Measurements from ENCODE around the gene ITLN2. TPM values are rescaled to one million over a fixed set of nuclear protein-coding genes. Genes with fewer than 3 reads are reported as not detected.

Gene ITLN2
- 4.7 and 5.6 TPM in 2 replicates for total RNA-seq (2021; fragmentation: NEBNext Ultra II Directional; extraction: Animal tissue kit (Norgen Biotek cat#: 25700))
- 6.3 and 6.8 TPM in 2 replicates for polyA plus RNA-seq (2011; rRNA removed)
- 9.1 TPM for polyA plus RNA-seq (2011; cell fraction: cytosol; rRNA removed)
- polyA plus RNA-seq (2011; cell fraction: nucleus; rRNA removed), result 8.5 TPM
- 4.6 to 6.4 TPM (median 5.9 TPM) in 4 replicates for polyA plus RNA-seq (2012, experiment 1 of 2)
- 3.2 TPM for polyA plus RNA-seq (2012, experiment 2 of 2)
- polyA plus RNA-seq (2013, experiment 1 of 2), result 4.9 TPM
- polyA plus RNA-seq (2013, experiment 2 of 2), result 5.5 TPM
- 7.3 and 9.4 TPM in 2 replicates for polyA minus RNA-seq (2011; rRNA and poly(A)+ RNA removed)
- 2.7 TPM for polyA minus RNA-seq (2011; cell fraction: cytosol; rRNA and poly(A)+ RNA removed)
- 5.1 TPM for polyA minus RNA-seq (2011; cell fraction: nucleus; rRNA and poly(A)+ RNA removed)
- long read RNA-seq, experiment 1, partial matches to known transcripts, result 2 of 4 reads
- long read RNA-seq, experiment 1, other reads (novel, unspliced or antisense), result 0 of 4 reads
- long read RNA-seq, experiment 2, partial matches to known transcripts, result 0 of 4 reads
- long read RNA-seq, experiment 2, other reads (novel, unspliced or antisense), result 0 of 4 reads

GRCh38 chr1:160954158-160955104, at the start of gene ITLN2:
TSS of gene ITLN2 (minus strand) at chr1:160954809. CDS start at chr1:160954741, 68 bp downstream.
- peaks cover 0 to 9% (median 3%) of the 10 kb centered on the region in 4 experiments; a peak in 6 of 7 replicates for H3K4me1 ChIP-seq (replicated peaks in 1 of 4; ENCODE audit: control insufficient read depth in 3 of 4, insufficient read depth in 4 of 4, low read length in 3 of 4)
- no peak within 1 kb of the TSS for H3K23ac ChIP-seq (ENCODE audit: insufficient read length)
- H4K8ac ChIP-seq (ENCODE audit: extremely low read depth, insufficient read depth, low read length), result peak within 1 kb of the TSS; percentile 81; the same call in 1 of the 2 replicates
- no peak within 1 kb of the TSS for H3K56ac ChIP-seq (replicated peaks; ENCODE audit: insufficient read length, low read depth, low read length)
- peak within 1 kb of the TSS; percentile 70 for H2BK120ac ChIP-seq (replicated peaks; ENCODE audit: low read depth, low read length)
- peak within 1 kb of the TSS; percentile 89 for H3K18ac ChIP-seq (ENCODE audit: extremely low read depth, low read length)
- H4K91ac ChIP-seq (replicated peaks; ENCODE audit: insufficient read length, low read length), result peak within 1 kb of the TSS; percentile 48
- H3K23me2 ChIP-seq (ENCODE audit: low read depth, low read length), result no peaks in the 10 kb centered on the region
- peak within 1 kb of the TSS; percentile 94; the same call in 1 of the 2 replicates for H2BK12ac ChIP-seq (ENCODE audit: low read depth, low read length)
- peak in 1 of 2 experiments; percentile 71 for DNase-seq (ENCODE audit: low read depth in 1 of 2, low spot score in 2 of 2)
- no peak within 1 kb of the TSS for H3K9ac ChIP-seq (replicated peaks in 1 of 4; ENCODE audit: extremely low read depth in 1 of 4, low read depth in 3 of 4, low read length in 3 of 4)
- H3K27ac ChIP-seq (ENCODE audit: low read depth, low read length), result peak within 1 kb of the TSS; percentile 17; the same call in 1 of the 2 replicates
- H3K36me3 ChIP-seq (ENCODE audit: control insufficient read depth in 2 of 4, insufficient read depth in 4 of 4, low read length in 3 of 4), result no peaks in the 10 kb centered on the region
- FAIRE-seq, result peak; percentile 88
- peak within 1 kb of the TSS; percentile 88 for H2BK15ac ChIP-seq (ENCODE audit: low read length)
- peak within 1 kb of the TSS; percentile 45 for H4K5ac ChIP-seq (ENCODE audit: insufficient read length, low read depth, low read length)
- POLR2A ChIA-PET (ENCODE audit: partially characterized antibody), result interaction anchor here (0.6 to 1.5 kb wide), 11 partner anchors 11 to 199 kb away, joined by 3 to 5 read pairs (median 3); partner anchors contain the start of gene UFC1
- H3K14ac ChIP-seq (ENCODE audit: insufficient read length), result no peak within 1 kb of the TSS
- H3K79me1 ChIP-seq (ENCODE audit: low read depth, low read length), result no peaks in the 10 kb centered on the region
- no peaks in the 10 kb centered on the region for H3K27me3 ChIP-seq (replicated peaks in 1 of 4; ENCODE audit: control insufficient read depth in 3 of 4, extremely low read depth in 1 of 4, insufficient read depth in 3 of 4, low read length in 3 of 4)
- H3K9me3 ChIP-seq (ENCODE audit: insufficient read depth in 2 of 2, low read depth in 1 of 2, low read length in 1 of 2), result no peaks in the 10 kb centered on the region
- no peaks in the 10 kb centered on the region for H3K79me2 ChIP-seq (ENCODE audit: control insufficient read depth in 1 of 2, insufficient read depth in 2 of 2, low read length in 2 of 2)
- H3K4me2 ChIP-seq (ENCODE audit: insufficient read depth in 1 of 2, low read depth in 2 of 2, low read length in 2 of 2), result peak within 1 kb of the TSS in 1 of 2 experiments; percentile 31; a peak in 2 of 4 replicates
- CTCF ChIA-PET (ENCODE audit: partially characterized antibody), result interaction anchor here (0.6 to 8.2 kb wide), 62 partner anchors 9 to 852 kb away, joined by 3 to 219 read pairs (median 4); partner anchors contain the start of genes ARHGAP30, CD48, ITLN1 and KLHDC9
- H3K4me3 ChIP-seq (ENCODE audit: extremely low read depth in 1 of 4, insufficient read depth in 2 of 4, low read depth in 3 of 4, low read length in 4 of 4), result no peak within 1 kb of the TSS
- H2AFZ ChIP-seq (ENCODE audit: low read length), result peak within 1 kb of the TSS; percentile 83
- no peaks in the 10 kb centered on the region for H4K20me1 ChIP-seq (replicated peaks in 1 of 2; ENCODE audit: control insufficient read depth in 1 of 2, insufficient read depth in 2 of 2, low read length in 2 of 2)
- H3K4ac ChIP-seq (replicated peaks; ENCODE audit: insufficient read length, low read depth, low read length), result peak within 1 kb of the TSS; percentile 82
- peak within 1 kb of the TSS; percentile 94 for H2BK20ac ChIP-seq (ENCODE audit: low read length)
- 75% methylated on average over 8 of the region's 8 CpGs; no CpG with 5 or more reads in 1 of the 2 experiments for WGBS, 2 experiments (ENCODE audit: extremely low coverage in 1 of 2, insufficient coverage in 1 of 2, insufficient read length in 1 of 2, insufficient replicate concordance in 2 of 2, low coverage in 1 of 2, low lambda C conversion rate in 2 of 2, missing lambda C conversion rate in 1 of 2)
- H2AK5ac ChIP-seq (ENCODE audit: low read depth, low read length), result 0 out of 2 replicates have a peak within 1 kb of the TSS, but pooled peaks have one; percentile 25
- H2BK5ac ChIP-seq (ENCODE audit: low read depth, low read length), result peak within 1 kb of the TSS; percentile 76; the same call in 1 of the 2 replicates
- TF ChIP-seq SUZ12 (IDR thresholded peaks at IDR 0.05; ENCODE audit: low read length), result no peak
- peak; percentile 48; the same call in 1 of the 2 replicates for TF ChIP-seq TAF1 (IDR thresholded peaks at IDR 0.05; ENCODE audit: low read depth, low read length)
- peak; percentile 68; the same call in 1 of the 2 replicates for TF ChIP-seq YY1 (IDR thresholded peaks at IDR 0.05; ENCODE audit: low read depth, low read length)
- TF ChIP-seq POLR2AphosphoS5 (IDR thresholded peaks at IDR 0.05; ENCODE audit: low read depth, low read length), result no peak
- TF ChIP-seq RAD21 (IDR thresholded peaks at IDR 0.05 in 1 of 2, conservative IDR thresholded peaks at IDR 0.05 in 1 of 2; ENCODE audit: low read depth in 2 of 2, low read length in 2 of 2), result peak; percentile 66 to 76
- no peak for TF ChIP-seq MAX (IDR thresholded peaks at IDR 0.05)

Measured in H1 (cell line).